Activated CD8-positive, alpha-beta memory T cell treated with anti-CD3 and anti-CD28 coated beads for 24 hours (primary cell): Measurements from ENCODE around the gene POU5F1.

Source experiments
- DNase-seq: peaks from one replicate; pipeline ENCODE4 v3.0.0-alpha.2; 2020

The POU5F1 gene

GRCh38 chr6:31138982-31139381 is 31.5 kb downstream of the POU5F1 start, which contains the start of gene PSORS1C2:
PSORS1C2 (minus strand) TSS chr6:31139066; CDS start chr6:31139026, 40 bp downstream.
- DNase-seq, result no peak

- DNase-seq, result no peak
These were observed 34.8 kb downstream of the POU5F1 start for GRCh38 chr6:31135710-31136109.

- no peak for DNase-seq
These were observed 37.7 kb downstream of the POU5F1 start for GRCh38 chr6:31132806-31133205.

- no peak for DNase-seq
These were observed 38.9 kb downstream of the POU5F1 start for GRCh38 chr6:31131595-31131994.

GRCh38 chr6:31130751-31131150 is 39.7 kb downstream of the POU5F1 start:
- DNase-seq, result no peak

GRCh38 chr6:31129130-31129529 is 41.4 kb downstream of the POU5F1 start:
- DNase-seq, result no peak

- peak; percentile 92 for DNase-seq
These were observed 42.3 kb downstream of the POU5F1 start for GRCh38 chr6:31128093-31128676.

GRCh38 chr6:31126396-31127175 is 43.9 kb downstream of the POU5F1 start:
- DNase-seq, result no peak

- DNase-seq, result no peak
These were observed 44.7 kb downstream of the POU5F1 start for GRCh38 chr6:31125586-31126363.

GRCh38 chr6:31125162-31125561 is 45.3 kb downstream of the POU5F1 start:
- DNase-seq, result no peak

- no peak for DNase-seq
These were observed 47.4 kb downstream of the POU5F1 start for GRCh38 chr6:31122791-31123706.

- DNase-seq, result no peak
These were observed 49.2 kb downstream of the POU5F1 start for GRCh38 chr6:31121131-31121790.

- no peak for DNase-seq
These were observed 50.1 kb downstream of the POU5F1 start, which contains the start of gene CDSN for GRCh38 chr6:31120151-31120915. CDSN (minus strand) TSS chr6:31120446; CDS start chr6:31120419, 27 bp downstream.

- no peak for DNase-seq
These were observed 52.3 kb downstream of the POU5F1 start for GRCh38 chr6:31118178-31118577.

- DNase-seq, result no peak
These were observed 53.7 kb downstream of the POU5F1 start for GRCh38 chr6:31116661-31117385.

GRCh38 chr6:31115941-31116560 is 54.4 kb downstream of the POU5F1 start:
- no peak for DNase-seq

- no peak for DNase-seq
These were observed 55.3 kb downstream of the POU5F1 start for GRCh38 chr6:31114970-31115849.

GRCh38 chr6:31114541-31114878 is 56.0 kb downstream of the POU5F1 start, which contains the start of gene PSORS1C1:
PSORS1C1 (plus strand) TSS chr6:31114800; CDS start chr6:31129633, 14,833 bp downstream.
- no peak for DNase-seq
